ENCODE measurements around the gene SERINC1.

DNA sequence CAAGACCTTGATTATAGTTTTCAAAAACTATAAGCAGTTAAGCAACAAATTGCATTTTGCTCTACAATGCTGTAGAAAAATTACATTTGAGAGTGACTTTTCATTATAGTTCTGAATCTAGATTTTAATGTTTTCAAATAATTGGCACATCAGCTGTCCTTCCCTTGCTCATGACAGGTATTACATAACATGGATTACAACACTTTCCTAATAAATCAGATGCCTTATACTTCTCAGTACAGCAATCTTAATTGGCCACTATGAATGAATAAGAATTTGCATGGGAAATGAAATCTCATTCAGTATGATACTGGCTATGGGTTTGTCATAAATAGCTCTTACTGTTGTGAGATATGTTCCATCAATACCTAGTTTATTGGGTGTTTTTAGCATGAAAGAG lies 42.3 kb downstream of the SERINC1 start:
- TF ChIP-seq, protein P1, sequence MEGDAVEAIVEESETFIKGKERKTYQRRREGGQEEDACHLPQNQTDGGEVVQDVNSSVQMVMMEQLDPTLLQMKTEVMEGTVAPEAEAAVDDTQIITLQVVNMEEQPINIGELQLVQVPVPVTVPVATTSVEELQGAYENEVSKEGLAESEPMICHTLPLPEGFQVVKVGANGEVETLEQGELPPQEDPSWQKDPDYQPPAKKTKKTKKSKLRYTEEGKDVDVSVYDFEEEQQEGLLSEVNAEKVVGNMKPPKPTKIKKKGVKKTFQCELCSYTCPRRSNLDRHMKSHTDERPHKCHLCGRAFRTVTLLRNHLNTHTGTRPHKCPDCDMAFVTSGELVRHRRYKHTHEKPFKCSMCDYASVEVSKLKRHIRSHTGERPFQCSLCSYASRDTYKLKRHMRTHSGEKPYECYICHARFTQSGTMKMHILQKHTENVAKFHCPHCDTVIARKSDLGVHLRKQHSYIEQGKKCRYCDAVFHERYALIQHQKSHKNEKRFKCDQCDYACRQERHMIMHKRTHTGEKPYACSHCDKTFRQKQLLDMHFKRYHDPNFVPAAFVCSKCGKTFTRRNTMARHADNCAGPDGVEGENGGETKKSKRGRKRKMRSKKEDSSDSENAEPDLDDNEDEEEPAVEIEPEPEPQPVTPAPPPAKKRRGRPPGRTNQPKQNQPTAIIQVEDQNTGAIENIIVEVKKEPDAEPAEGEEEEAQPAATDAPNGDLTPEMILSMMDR (IDR thresholded peaks at IDR 0.05), result no peak
- TF ChIP-seq EP300 (IDR thresholded peaks at IDR 0.05) (no peak), POLR2A (IDR thresholded peaks at IDR 0.05) (no peak)

Data from ovary (tissue), 3 donors.